Stimulated activated CD4-positive, alpha-beta T cell treated with anti-CD3 and anti-CD28 coated beads, Interleukin-12 subunit alpha, Interleukin-12 subunit beta, amount 100 ng/mL, for 24 hours (primary cell): Measurements from ENCODE around the gene DAG1.

ENCODE experiments used
- DNase-seq, 2 experiments: peaks; one replicate each; pipeline ENCODE4 v3.0.0-alpha.2; 2020; ENCODE audit warnings: low read depth in 2 of 2

Gene DAG1

GRCh38 chr3:49518016-49518415 lies 47.9 kb downstream of the DAG1 start:
- no peak for DNase-seq

GRCh38 chr3:49518441-49518840 lies 48.4 kb downstream of the DAG1 start:
- no peak for DNase-seq

GRCh38 chr3:49519296-49519695 lies 49.2 kb downstream of the DAG1 start:
- no peak for DNase-seq

GRCh38 chr3:49519916-49520385 lies 49.9 kb downstream of the DAG1 start:
- DNase-seq, result no peak

- no peak for DNase-seq
Observed at GRCh38 chr3:49523756-49524747, 54.0 kb downstream of the DAG1 start.

GRCh38 chr3:49529567-49529966 lies 59.5 kb downstream of the DAG1 start:
- DNase-seq, result no peak

- DNase-seq, result no peak
Observed at GRCh38 chr3:49530231-49530630, 60.2 kb downstream of the DAG1 start.

- DNase-seq, result no peak
Observed at GRCh38 chr3:49530701-49531100, 60.6 kb downstream of the DAG1 start.

GRCh38 chr3:49531218-49531617 lies 61.2 kb downstream of the DAG1 start:
- DNase-seq, result no peak

GRCh38 chr3:49531715-49532114 lies 61.6 kb downstream of the DAG1 start:
- DNase-seq, result no peak

GRCh38 chr3:49533031-49533430 lies 63.0 kb downstream of the DAG1 start:
- no peak for DNase-seq

GRCh38 chr3:49533786-49534519 lies 63.9 kb downstream of the DAG1 start:
- DNase-seq, result no peak

- DNase-seq, result no peak
Observed at GRCh38 chr3:49534581-49535441, 64.7 kb downstream of the DAG1 start.

- DNase-seq, result no peak
Observed at GRCh38 chr3:49535971-49536874, 66.2 kb downstream of the DAG1 start.

- DNase-seq, result no peak
Observed at GRCh38 chr3:49536875-49537533, 66.9 kb downstream of the DAG1 start.

GRCh38 chr3:49539659-49540560 lies 69.8 kb downstream of the DAG1 start:
- DNase-seq, result peak; percentile 87 to 94

- DNase-seq, result no peak
Observed at GRCh38 chr3:49552087-49552486, 82.0 kb downstream of the DAG1 start.

- DNase-seq, result no peak
Observed at GRCh38 chr3:49553324-49553691, 83.2 kb downstream of the DAG1 start.
